Stimulated activated CD4-positive, alpha-beta T cell treated with anti-CD3 and anti-CD28 coated beads, Interleukin-15, amount 100 ng/mL, for 1 hour (primary cell): Measurements from ENCODE around the gene EPHB1.

Experiments
- DNase-seq, 2 donors: peaks; one replicate each; pipeline ENCODE4 v3.0.0-alpha.2; 2020; ENCODE audit warnings: low read depth in 1 of 2, low spot score in 1 of 2

EPHB1 gene

DNA sequence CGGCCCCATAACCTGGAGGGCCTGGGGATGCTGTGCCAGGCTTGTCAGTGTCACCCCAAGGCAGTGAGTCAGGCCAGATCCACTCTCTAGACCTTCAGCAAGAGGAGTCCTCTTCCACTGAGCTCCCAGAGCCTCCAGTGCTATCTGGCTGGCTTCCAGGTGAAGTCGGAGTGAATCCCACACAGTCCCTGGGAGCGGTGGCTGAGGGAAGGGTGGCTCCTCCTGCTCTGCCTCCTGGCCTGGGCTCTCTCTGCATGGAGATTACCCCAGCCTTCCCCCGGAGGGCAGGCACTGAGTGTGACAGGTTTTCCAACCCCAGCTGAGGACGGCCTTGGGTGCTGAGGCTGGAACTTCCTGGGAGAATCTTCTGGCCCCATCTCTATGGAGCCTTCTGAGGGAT lies 82.7 kb downstream of the EPHB1 start:
- no peak for DNase-seq

DNA sequence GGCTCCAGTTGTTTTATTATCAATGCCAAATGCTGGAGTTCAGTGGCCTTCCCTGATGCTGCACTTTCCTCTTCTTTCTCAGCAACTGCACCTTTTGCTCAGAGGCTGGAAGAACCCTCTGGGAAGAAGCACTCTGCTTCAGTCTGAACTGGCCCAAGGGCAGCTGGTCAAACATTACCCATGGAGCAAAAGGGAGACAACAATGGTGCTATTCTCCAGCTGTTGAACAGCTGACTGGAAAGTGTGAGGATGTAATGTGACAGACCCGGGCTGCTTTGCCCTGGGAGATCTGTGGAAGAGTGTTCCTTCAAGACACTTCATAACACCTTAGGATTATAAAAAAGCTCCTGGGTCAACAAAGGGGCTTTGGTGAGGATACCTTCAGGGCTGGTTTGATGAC lies 84.9 kb downstream of the EPHB1 start:
- DNase-seq: no peak

DNA sequence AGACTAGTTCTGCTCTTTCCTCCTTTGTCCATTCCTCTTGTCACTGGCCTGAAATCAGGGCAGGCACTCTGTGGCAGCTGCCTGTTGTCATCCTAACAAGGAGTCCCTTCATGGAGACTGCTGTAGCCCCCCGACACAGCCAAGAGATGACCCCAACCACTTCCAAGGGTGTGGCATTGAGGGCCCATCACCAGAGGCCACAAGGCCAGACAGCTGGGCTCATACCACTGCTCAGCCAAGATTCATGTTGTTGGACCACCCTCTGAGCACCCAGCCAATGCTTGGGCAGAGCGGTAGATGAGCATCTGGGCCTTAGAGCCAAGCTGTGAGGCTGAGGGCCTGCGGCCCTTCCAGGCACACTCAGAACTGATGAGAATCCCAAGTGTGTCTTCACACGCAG lies 85.4 kb downstream of the EPHB1 start:
- no peak for DNase-seq

DNA sequence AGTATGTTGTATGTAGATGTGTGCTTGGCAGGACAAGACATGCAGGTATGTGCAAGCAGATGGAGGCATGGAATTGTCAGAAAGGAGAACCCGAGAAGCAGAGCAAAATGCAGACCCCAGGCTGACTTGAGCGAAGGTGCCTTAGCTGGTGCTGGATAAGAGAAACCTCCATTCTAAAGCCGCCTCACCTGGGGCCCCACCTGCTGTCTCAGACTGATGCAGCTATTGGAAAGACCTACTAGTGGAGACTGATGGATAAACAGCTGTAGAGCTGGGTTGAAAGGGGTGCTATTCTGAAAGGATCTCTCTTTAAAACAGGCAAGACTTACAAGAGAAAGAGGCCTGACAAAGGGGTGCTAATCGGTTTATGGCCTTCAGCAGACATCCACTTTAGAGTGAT lies 86.2 kb downstream of the EPHB1 start:
- DNase-seq: no peak

DNA sequence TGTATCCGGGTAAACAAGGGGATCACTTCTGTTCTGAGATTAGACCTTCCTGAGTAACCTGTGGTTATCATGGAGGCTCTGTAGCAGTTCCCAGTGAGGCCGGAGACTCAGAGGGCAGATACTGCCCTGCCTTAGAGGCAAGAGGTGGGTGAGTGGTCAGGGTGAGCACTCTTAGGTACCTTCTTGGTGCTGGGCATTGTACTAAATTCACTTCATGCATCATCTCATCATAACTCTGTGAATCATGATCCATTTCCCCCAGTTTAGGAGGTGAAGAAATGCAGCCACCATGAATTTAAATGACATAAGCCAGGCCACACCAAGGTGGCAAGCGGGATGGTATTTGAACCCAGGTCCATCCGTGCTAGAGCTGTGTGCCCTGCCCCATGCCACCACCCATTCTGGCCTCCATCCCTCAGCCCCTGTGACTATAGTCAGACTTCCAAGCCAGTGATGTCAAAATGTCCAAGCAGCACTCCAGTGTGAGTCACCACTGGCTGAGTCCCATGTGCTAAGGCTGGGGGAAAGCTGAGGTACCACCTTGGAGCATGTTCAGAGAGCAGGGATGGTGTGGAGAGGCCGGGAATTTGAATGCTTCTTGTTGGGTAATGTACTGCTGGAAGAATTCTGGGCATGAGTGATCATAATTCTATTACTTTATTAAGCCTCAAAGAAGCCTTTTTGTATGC lies 88.8 kb downstream of the EPHB1 start:
- no peak for DNase-seq

DNA sequence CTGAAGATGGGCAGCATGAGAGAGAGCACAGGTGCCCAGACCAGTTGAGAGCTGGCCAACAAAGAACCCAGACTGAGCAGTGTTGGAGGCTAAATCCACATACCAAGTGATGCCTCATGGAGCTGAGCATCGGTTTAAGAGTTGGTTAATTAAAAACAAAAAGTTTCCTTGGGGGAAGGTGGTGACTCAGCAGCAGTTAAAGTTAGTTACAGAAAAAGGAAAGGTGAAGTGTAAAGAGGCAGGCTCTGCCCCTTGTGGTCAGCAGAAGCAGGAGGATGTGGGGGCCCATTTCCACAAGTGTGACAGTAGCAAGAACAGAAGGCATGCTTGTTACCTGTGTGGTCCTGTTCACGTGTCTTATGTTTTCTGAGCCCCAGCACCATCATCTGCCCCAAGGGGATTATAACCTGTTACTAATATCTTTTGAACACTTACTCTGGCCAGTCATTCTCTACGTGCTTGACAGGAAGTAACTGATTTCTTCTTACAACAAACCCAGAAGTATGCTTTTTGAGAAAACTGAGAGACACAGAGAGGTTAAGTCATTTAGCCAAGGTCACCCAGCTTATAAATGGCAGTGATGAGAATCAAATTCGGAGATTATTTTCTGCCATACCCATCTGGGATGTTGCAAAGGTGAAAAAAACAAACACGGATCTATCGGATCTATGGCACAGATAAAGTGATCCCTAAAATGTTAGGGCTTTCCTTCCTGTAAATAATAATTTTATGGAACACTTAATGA lies 91.0 kb downstream of the EPHB1 start:
- DNase-seq: no peak

DNA sequence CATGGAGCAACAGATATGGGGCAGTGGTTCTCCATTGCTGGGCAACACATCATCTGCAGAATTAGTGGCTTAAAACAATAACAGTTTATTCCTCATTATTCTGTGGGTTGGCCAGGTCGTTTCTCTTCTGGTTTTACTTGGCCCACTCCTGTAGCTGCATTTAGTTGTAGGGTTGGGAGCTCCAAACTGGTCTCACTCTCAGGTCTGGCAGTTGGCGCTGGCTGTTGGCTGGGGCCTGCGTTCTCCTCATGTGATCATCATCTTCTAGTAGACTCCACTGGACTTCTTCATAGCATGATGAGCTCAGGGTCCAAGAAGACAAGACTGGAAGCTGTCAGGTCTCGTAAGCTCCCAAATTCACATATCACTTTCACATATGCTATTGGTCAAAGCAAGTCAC lies 91.9 kb downstream of the EPHB1 start:
- no peak for DNase-seq

DNA sequence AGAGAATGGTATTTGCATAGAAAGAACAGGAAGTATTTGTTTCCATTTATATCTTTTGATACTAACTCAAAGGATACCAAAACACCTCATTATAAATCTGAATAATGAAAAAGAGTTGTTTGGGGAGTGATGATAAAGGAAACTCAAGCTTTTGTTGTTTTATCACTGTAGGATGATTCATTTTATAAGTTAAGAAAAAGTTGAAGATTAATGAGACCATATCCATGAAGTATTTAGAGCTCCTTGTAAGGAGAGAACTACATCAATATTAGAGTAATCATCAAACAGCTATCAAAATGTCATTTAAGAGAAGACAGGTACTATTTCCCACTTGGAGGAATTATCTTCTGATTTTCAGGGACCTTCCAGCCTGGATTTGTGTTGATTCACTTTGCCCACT lies 92.5 kb downstream of the EPHB1 start:
- no peak for DNase-seq

DNA sequence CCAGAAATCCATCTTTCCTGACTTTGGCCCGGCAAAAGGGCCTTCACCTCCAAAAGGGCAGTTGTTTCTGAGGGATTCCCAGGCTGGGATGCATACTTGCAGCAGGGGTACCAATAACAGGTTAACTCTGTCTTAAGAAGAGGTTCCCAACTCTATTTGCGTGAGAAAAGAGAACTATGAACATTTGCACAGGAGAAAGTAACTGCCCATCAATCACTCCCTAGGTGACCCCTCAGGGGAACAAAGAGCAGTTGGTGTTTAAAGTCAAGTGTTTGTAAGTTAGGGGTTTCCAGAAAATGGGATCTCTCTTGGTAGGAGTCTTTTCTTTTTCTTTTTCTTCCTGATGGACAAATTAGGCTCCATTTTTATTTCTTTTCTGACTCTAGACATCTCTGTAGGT lies 97.3 kb downstream of the EPHB1 start:
- no peak for DNase-seq

DNA sequence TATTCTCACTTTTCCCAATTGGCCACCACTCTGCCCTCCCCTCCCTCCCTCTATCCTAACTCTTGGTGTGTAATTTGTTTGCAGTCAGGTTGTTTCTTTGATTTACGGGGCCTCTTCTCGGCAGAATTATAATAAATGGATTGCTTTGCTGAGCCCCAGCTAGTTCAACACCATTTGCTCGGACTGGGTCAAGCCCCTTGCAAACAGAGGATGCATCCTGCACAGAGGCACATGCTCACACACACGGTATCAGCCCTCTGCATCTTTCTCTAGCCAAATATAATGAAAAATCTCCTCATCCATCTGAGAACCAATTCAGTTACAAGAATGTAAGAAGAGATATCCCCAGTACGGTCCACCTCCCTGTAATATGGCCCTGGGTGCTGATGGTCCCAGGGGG lies 97.7 kb downstream of the EPHB1 start:
- no peak for DNase-seq

DNA sequence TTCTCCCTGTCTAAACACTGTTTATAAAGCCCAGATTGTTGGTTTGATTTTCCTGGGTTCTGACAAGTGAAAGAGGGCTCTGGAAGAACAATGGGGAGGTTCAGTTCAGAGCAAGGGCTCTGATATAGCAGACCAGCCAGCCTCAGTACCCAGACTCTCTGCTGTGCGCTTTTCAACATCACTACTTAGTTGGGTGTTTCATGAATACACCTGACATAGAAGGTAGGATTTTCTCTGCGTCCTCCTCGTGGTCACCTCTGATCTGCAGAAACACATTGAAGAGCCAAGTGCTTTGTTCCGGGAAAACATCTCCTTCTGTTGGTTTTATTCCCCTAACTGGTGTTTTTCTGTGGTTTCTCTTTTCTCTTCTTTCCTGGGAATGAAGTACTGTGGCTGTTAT lies 99.5 kb downstream of the EPHB1 start:
- DNase-seq: no peak

DNA sequence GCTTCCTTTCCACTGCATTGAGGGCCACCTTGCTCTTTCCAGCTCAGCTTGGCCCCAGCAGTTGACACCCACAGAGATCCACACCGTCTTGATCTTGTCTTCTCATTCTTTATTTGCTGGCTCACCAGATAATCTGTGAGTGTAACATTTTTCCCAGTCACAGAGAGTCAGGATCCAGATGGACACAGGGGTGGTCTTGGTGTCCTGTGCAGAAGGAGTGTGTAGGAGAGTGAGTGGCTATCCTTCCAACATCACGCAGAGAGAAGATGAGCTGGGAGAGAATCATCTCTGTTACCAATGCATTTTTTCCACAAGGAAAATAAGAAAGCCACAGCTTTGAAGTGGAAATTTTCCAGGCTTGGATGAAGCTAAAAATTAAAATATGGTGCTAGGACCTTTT lies 100.1 kb downstream of the EPHB1 start:
- DNase-seq: no peak

DNA sequence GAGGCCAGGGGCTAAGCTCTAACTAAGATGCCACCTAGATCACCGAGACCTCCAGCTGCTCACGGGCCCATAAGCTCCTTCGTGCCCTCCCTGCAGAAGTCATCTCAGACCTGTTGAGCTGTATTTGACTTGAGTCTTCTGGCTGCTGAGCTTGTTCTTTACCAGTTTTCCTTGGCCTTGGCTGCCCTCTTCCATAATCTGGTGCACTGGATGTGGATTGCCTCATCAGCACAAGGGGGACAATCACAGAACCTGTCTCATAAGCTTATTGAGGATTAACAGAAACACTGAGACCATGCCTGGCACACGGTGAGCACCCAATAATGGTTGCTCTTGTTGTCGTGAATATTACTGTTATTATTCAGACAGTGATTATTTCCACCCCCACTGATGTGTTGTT lies 101.1 kb downstream of the EPHB1 start:
- DNase-seq: no peak

DNA sequence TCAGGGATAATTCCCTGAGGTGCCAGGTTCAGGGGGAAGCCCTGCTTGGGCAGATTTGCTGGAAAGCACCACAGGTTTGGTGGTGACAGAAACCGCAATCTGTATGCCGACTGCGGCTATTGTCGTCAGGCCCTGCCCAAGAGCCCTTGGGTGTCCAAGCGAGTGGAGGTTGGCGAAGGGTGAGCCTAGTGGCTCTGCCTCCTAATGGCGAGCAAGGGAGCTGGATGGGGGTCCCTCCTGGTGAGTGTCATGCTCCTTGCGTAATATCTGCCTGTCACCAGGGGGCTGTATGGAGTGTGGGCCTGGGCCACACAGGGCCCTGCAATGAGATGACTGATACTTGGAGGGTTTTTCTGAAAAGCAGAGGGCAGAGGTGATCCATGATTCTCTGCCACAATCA lies 101.6 kb downstream of the EPHB1 start:
- no peak for DNase-seq

DNA sequence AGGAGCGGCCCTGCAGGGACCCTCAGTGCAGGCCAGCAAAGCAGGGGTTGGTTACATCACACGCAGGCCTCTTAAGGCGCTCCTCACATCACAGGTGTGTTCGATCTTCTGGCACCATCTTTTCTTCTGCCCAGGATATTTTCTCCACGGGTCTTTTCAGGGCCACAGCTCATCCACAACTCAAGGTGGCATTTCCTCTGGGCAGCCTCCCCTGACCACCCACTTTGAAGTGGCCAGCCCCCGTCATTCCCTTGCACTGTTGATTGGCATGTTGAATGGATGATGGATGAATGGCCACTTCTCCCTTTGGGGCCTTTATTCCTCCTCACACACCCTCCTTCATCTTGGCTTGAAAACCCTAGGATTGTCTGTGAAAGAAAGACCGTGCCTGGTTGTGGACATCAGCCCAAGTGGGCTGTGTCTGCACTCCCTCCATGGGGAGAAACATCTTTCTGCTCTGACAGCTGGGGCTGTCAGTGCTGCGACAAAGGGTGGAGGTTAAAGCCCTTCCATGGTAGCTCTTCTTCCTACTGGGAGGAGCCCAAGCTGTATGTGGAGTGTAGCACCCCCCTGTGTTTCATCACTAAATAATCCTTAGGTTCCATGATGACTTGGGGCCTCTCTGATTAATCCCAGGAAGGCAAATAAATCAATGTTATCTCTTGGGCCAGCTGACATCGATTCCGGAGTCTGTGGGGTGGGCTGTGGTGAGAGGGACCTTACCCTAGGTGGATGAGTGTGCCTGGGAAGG lies 102.5 kb downstream of the EPHB1 start:
- DNase-seq: no peak

DNA sequence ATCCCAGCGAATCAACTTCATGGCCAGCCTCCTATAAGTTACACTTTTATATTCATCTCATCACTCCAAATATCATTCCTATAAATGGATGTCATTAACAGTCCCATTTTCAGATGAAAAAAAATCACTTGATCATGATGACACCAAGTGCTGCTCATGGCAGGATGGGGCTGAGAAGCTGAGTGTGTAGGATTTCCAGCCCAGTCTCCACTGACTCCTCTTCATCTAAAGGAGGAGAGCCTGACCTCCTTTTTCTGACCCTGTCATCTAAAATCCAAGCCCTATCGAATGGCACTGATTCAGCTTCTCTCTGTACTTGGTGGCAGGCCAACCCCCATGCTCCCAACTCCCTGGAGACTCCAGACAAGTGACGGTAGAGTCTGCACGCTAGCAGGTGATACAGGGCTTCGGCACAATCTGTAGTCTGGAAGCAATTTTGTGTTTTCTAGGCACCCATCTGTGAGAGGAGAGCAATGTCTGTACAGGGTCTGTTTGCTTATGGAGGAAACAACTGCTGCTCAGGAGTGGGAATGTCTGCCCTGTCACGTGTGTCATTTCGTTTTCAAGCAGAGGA lies 103.2 kb downstream of the EPHB1 start:
- no peak for DNase-seq

DNA sequence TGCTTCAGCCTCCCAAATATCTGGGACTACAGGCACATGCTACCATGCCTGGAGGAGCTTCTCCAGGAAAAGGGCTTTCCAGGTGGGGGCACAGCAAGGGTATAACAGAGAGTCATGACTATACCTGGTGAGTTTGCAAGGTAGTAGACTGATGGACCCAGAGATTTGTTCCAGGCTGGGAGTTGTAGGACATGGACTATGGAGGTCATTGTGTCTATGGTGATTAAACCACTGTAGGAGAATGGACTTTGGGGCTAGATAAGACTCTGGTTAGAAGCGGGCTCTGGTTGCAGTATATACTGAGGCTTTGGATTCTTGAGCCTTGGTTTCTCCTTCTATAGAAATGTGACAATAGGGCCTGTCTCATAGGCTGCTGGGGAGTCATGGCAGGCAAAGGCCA lies 104.7 kb downstream of the EPHB1 start:
- no peak for DNase-seq

DNA sequence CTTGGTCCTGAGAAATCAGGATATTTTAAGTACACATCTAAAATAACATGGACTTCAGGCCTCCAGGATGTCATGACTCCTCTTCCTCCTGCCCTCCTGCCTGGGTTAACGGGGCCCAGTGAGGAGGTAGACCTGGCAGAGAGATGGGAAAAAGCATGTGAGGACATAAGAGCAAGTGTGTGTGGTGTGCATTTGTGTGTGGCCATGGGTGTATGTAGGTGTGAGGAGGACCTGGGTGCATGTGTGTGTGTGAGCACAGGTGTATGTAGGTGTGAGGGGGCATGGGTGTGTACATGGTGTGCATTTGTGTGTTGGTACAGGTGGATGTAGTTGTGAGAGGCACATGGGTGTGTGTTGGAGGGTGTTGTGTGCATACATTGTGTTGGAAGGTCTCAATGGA lies 105.4 kb downstream of the EPHB1 start:
- no peak for DNase-seq

DNA sequence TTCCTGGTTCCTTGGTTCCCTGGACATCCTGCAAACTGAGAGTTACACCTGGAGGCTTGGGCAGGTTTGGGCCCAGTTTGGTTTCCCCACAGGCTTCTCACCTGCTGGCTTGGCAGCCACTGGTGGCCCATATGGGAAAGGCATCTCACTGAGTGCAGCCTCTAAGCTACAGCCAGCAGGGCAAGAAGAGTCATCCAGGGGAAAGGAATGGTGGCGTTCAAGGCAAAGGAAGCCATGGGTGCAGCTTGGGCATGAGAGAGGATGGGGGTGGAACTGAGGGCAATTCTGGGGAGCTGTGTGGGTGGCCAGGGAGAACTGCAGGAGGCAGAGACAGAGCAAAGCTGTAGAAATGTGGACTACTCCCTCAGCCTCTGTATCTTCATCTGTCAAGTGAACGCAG lies 106.4 kb downstream of the EPHB1 start:
- no peak for DNase-seq

DNA sequence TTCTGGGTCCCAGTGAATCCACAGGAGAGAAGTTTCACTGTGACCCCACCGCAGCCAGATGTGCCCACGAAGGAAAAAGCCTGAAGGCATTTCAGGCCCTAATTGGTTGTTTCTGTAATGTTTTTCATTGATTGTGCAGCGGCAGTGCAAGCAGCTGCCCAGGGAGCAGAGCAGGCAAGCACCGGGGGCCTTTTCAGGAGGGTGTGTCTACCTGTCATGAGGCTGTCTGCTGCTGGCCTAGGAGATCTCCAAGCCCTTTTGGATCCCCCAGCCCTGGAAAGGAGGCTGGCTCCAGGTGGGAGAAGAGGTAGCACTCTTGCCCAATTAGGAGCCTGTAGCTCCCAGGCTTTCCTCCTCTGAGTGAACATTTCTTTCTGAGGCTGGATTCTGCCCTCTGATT lies 108.8 kb downstream of the EPHB1 start:
- no peak for DNase-seq

DNA sequence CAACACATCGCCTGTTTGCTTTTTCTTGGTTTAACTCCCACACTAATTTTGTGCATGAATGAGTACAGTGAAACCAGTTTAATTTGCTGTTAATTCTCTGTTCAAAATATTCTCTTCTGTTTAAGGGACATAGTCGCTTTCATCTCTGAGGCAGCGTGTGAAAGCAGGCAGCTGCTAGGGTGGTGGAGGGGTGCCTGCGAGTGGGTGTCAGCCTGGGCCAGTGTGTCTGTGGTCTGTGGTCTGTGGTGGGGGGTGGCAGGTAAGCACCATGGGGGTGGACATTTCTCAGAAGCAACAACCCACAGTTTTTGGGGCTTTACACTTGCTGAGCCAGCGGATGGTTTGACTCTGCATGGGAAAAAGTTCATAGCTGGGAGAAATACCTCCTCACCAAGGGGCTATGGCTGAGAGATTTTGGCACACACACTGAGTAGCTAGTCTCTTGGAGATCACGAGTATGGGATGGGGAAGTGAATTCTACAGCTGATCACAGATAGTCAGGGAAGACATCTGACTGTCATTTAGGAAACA lies 109.2 kb downstream of the EPHB1 start:
- no peak for DNase-seq
